HepG2 (cell line): ENCODE measurements around the gene SIRT7. TPM values are rescaled to one million over a fixed set of nuclear protein-coding genes. Genes with fewer than 3 reads are reported as not detected.

Experiments
- AGO2 ChIP-seq: fragments of 200-400 bp; formaldehyde crosslinking; optimal IDR thresholded peaks from 2 replicates; pipeline ENCODE3; 2017; ENCODE audit warnings: mild to moderate bottlenecking, low read depth, low read length, moderate library complexity
- GABPB1 ChIP-seq: IDR thresholded peaks from 2 replicates; pipeline ENCODE4 v1.6.1; 2016; ENCODE audit warnings: mild to moderate bottlenecking, missing genetic modification reagents, moderate library complexity, missing compliant biosample characterization
- HNRNPL ChIP-seq: fragments of 200-400 bp; formaldehyde crosslinking; IDR thresholded peaks from 2 replicates; pipeline ENCODE4 v1.6.1; 2017; ENCODE audit warnings: mild to moderate bottlenecking, low read depth, low read length
- PCBP2 ChIP-seq: fragments of 200-400 bp; formaldehyde crosslinking; optimal IDR thresholded peaks from 2 replicates; pipeline ENCODE3; 2018; ENCODE audit warnings: low read length, low read depth; ENCODE audit not compliant: poor library complexity, severe bottlenecking
- SP1 ChIP-seq, 2 experiments: fragments of 450-650 bp in 1 of 2; sonication (generic) in 1 of 2; formaldehyde crosslinking in 1 of 2; IDR thresholded peaks; 2 replicates each; pipeline versions ENCODE4 v1.4.0 to v1.6.1; 2016 to 2020; ENCODE audit warnings: missing genetic modification reagents in 1 of 2
- TSC22D2 ChIP-seq: sonication (generic); formaldehyde crosslinking; IDR thresholded peaks from 2 replicates; pipeline ENCODE4 v1.5.1; 2020; ENCODE audit warnings: missing genetic modification reagents, mild to moderate bottlenecking, borderline replicate concordance
- ZNF367 ChIP-seq: sonication (generic); formaldehyde crosslinking; IDR thresholded peaks from 2 replicates; pipeline ENCODE4 v1.4.0; 2020; ENCODE audit warnings: missing genetic modification reagents, borderline replicate concordance
- ZNF562 ChIP-seq: sonication (generic); formaldehyde crosslinking; IDR thresholded peaks from 2 replicates; pipeline ENCODE4 v1.8.0; 2022; ENCODE audit warnings: missing genetic modification reagents, borderline replicate concordance
- ZNF782 ChIP-seq: sonication (generic); formaldehyde crosslinking; IDR thresholded peaks from 2 replicates; pipeline ENCODE4 v1.4.0; 2020; ENCODE audit warnings: missing genetic modification reagents, mild to moderate bottlenecking, borderline replicate concordance
- polyA plus RNA-seq, 8 experiments: library from polyadenylated mRNA; depleted of rRNA in 3 of 8; stranded (reverse) in 7 of 8; unstranded in 1 of 8; fragments of >200 nt; fragmentation: Illumina TruSeq in 4 of 8; extraction: Trizol in 4 of 8; gene quantifications; 2 replicates each; pipeline versions ENCODE4 v1.2.1 to v1.2.3, GENCODE V29; 2011 to 2016; ENCODE audit warnings: low read depth in 4 of 8, missing spikeins in 1 of 8, mixed read lengths in 1 of 8; ENCODE audit not compliant: insufficient read depth in 1 of 8
- total RNA-seq, 5 experiments: library from RNA; depleted of rRNA; stranded (reverse); fragments of >200 nt; fragmentation: Illumina TruSeq; extraction: Trizol; gene quantifications; 2 replicates each; pipeline ENCODE4 v1.2.3, GENCODE V29; 2016; ENCODE audit warnings: low read depth in 1 of 5
- TF ChIP-seq, protein P1 (sequence below): sonication (generic); formaldehyde crosslinking; IDR thresholded peaks from 2 replicates; pipeline ENCODE4 v1.5.1; 2020; ENCODE audit warnings: mild to moderate bottlenecking, missing genetic modification reagents, moderate library complexity
- TF ChIP-seq, protein P2 (sequence below): sonication (generic); formaldehyde crosslinking; IDR thresholded peaks from 2 replicates; pipeline ENCODE4 v1.9.0; 2022; ENCODE audit warnings: missing genetic modification reagents, mild to moderate bottlenecking, borderline replicate concordance
- TF ChIP-seq, protein P3 (sequence below): sonication (generic); formaldehyde crosslinking; IDR thresholded peaks from 2 replicates; pipeline ENCODE4 v1.8.0; 2022; ENCODE audit warnings: missing genetic modification reagents, mild to moderate bottlenecking, inconsistent platforms, borderline replicate concordance
- TF ChIP-seq, protein P4 (sequence below): sonication (generic); formaldehyde crosslinking; IDR thresholded peaks from 2 replicates; pipeline ENCODE4 v1.4.0; 2020; ENCODE audit warnings: missing genetic modification reagents, borderline replicate concordance

Gene SIRT7
- total and polyA plus RNA-seq, 2 of the 13 experiments (the other 11 are each of a cell fraction or from before 2014, with no cell fraction given): 8.3 to 24.8 TPM

DNA sequence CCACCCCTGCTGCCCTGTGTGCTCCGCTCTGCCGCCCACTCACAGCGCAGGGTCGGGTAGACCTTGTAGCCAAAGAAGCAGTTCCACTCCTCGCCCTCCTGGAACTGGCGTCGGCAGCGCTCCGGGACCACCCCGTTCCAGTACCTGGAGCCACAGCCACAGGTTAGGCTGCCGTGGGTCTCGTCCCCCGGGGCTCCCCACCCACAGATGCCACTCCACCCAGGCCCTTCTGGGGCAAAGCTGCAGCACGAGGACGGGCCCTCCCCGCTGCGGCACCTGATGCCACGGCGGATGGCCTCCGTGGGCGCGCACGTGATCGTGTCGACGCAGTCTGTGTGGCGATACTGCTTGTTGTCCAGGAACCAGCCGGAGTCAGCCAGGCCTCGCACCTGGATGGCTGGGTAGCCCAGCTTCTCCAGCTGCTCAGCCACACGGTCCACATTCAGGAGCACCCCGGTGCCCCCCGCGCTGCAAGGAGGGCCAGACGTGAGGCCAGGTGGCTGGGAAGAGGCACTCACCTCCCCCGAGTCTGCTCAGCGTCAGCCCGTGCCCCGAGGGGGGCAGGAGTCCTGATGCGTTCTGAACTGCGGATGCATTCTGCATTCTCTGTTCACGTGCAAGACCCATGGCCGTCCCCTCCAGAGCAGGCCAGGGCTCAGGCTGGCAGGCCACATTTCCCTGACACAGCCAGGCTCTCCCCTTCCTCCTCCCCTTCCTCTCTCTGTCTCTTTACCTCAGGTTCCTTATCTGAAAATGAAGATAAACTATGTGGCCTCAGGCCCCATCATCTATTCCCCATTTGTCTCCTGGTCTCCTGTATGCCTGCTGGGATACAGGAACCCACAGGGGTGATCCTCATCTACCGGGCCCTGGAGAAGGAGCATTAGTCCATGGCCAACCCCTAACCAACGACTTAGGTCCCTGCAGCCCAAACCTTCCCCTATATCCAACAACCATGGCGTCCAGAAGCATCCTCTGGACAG is 38.9 kb upstream of the SIRT7 start (continued):
- TF ChIP-seq, protein P1, sequence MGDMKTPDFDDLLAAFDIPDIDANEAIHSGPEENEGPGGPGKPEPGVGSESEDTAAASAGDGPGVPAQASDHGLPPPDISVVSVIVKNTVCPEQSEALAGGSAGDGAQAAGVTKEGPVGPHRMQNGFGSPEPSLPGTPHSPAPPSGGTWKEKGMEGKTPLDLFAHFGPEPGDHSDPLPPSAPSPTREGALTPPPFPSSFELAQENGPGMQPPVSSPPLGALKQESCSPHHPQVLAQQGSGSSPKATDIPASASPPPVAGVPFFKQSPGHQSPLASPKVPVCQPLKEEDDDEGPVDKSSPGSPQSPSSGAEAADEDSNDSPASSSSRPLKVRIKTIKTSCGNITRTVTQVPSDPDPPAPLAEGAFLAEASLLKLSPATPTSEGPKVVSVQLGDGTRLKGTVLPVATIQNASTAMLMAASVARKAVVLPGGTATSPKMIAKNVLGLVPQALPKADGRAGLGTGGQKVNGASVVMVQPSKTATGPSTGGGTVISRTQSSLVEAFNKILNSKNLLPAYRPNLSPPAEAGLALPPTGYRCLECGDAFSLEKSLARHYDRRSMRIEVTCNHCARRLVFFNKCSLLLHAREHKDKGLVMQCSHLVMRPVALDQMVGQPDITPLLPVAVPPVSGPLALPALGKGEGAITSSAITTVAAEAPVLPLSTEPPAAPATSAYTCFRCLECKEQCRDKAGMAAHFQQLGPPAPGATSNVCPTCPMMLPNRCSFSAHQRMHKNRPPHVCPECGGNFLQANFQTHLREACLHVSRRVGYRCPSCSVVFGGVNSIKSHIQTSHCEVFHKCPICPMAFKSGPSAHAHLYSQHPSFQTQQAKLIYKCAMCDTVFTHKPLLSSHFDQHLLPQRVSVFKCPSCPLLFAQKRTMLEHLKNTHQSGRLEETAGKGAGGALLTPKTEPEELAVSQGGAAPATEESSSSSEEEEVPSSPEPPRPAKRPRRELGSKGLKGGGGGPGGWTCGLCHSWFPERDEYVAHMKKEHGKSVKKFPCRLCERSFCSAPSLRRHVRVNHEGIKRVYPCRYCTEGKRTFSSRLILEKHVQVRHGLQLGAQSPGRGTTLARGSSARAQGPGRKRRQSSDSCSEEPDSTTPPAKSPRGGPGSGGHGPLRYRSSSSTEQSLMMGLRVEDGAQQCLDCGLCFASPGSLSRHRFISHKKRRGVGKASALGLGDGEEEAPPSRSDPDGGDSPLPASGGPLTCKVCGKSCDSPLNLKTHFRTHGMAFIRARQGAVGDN (CRISPR knock-in tag): peak; percentile 53
- TF ChIP-seq HNRNPL (peak; percentile 73; the same call in 1 of the 2 replicates), GABPB1 (CRISPR knock-in tag) (peak; percentile 17; the same call in 1 of the 2 replicates), ZNF782 (CRISPR knock-in tag) (no peak), SP1 (IDR thresholded peaks at IDR 0.05) (no peak), SP1 (CRISPR knock-in tag; IDR thresholded peaks at IDR 0.05) (no peak), TSC22D2 (no peak), ZNF367 (CRISPR knock-in tag) (no peak), ZNF562 (no peak), AGO2 (peak; percentile 100), PCBP2 (peak; percentile 25)
- TF ChIP-seq, protein P2, sequence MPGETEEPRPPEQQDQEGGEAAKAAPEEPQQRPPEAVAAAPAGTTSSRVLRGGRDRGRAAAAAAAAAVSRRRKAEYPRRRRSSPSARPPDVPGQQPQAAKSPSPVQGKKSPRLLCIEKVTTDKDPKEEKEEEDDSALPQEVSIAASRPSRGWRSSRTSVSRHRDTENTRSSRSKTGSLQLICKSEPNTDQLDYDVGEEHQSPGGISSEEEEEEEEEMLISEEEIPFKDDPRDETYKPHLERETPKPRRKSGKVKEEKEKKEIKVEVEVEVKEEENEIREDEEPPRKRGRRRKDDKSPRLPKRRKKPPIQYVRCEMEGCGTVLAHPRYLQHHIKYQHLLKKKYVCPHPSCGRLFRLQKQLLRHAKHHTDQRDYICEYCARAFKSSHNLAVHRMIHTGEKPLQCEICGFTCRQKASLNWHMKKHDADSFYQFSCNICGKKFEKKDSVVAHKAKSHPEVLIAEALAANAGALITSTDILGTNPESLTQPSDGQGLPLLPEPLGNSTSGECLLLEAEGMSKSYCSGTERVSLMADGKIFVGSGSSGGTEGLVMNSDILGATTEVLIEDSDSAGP (CRISPR knock-in tag): peak; percentile 59; the same call in 1 of the 2 replicates
- TF ChIP-seq, protein P3, sequence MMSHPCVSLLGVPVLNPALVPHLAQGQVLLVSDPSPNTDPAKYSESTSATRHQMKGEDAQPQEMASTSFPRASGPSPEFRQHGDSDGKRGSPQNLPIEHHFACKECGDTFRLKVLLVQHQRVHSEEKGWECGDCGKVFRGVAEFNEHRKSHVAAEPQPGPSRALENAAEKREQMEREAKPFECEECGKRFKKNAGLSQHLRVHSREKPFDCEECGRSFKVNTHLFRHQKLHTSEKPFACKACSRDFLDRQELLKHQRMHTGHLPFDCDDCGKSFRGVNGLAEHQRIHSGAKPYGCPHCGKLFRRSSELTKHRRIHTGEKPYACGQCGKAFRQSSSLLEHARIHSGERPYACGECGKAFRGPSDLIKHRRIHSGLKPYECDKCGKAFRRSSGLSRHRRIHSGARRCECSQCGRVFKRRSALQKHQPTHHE (CRISPR knock-in tag): no peak
- TF ChIP-seq, protein P4, sequence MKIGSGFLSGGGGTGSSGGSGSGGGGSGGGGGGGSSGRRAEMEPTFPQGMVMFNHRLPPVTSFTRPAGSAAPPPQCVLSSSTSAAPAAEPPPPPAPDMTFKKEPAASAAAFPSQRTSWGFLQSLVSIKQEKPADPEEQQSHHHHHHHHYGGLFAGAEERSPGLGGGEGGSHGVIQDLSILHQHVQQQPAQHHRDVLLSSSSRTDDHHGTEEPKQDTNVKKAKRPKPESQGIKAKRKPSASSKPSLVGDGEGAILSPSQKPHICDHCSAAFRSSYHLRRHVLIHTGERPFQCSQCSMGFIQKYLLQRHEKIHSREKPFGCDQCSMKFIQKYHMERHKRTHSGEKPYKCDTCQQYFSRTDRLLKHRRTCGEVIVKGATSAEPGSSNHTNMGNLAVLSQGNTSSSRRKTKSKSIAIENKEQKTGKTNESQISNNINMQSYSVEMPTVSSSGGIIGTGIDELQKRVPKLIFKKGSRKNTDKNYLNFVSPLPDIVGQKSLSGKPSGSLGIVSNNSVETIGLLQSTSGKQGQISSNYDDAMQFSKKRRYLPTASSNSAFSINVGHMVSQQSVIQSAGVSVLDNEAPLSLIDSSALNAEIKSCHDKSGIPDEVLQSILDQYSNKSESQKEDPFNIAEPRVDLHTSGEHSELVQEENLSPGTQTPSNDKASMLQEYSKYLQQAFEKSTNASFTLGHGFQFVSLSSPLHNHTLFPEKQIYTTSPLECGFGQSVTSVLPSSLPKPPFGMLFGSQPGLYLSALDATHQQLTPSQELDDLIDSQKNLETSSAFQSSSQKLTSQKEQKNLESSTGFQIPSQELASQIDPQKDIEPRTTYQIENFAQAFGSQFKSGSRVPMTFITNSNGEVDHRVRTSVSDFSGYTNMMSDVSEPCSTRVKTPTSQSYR (CRISPR knock-in tag): peak; percentile 24; the same call in 1 of the 2 replicates
